Islet of Langerhans (tissue), 1 donor: ENCODE results near the gene ITCH.
"Not testable (repeated sequence)": the region's sequence is repeated elsewhere in the genome, so short reads cannot be mapped to it uniquely, and the experiment has no call there.

Experiments
- FAIRE-seq: peaks from one replicate; lab custom pipeline; 2011; peaks lifted over from hg19 to GRCh38; lab: Jason Lieb, UNC

Gene ITCH

GRCh38 chr20:34420975-34421374 lies 57.9 kb downstream of the ITCH start:
- FAIRE-seq, result no peak

- FAIRE-seq, result no peak
Observed at GRCh38 chr20:34421766-34422466, 58.8 kb downstream of the ITCH start.

- not testable (repeated sequence) for FAIRE-seq
Observed at GRCh38 chr20:34425032-34425690, 62.1 kb downstream of the ITCH start.

GRCh38 chr20:34426026-34426425 lies 63.0 kb downstream of the ITCH start:
- FAIRE-seq, result no peak

- FAIRE-seq, result no peak
Observed at GRCh38 chr20:34427331-34427730, 64.3 kb downstream of the ITCH start.

- no peak for FAIRE-seq
Observed at GRCh38 chr20:34427784-34428183, 64.7 kb downstream of the ITCH start.

GRCh38 chr20:34431168-34431567 lies 68.1 kb downstream of the ITCH start:
- FAIRE-seq, result no peak

GRCh38 chr20:34432663-34433062 lies 69.6 kb downstream of the ITCH start:
- FAIRE-seq, result not testable (repeated sequence)

- no peak for FAIRE-seq
Observed at GRCh38 chr20:34433391-34433790, 70.3 kb downstream of the ITCH start.

GRCh38 chr20:34435589-34435988 lies 72.5 kb downstream of the ITCH start:
- no peak for FAIRE-seq

GRCh38 chr20:34437330-34437986 lies 74.4 kb downstream of the ITCH start:
- no peak for FAIRE-seq

- no peak for FAIRE-seq
Observed at GRCh38 chr20:34439168-34439567, 76.1 kb downstream of the ITCH start.

- FAIRE-seq, result not testable (repeated sequence)
Observed at GRCh38 chr20:34441423-34441822, 78.3 kb downstream of the ITCH start.

- no peak for FAIRE-seq
Observed at GRCh38 chr20:34443546-34443945, 80.5 kb downstream of the ITCH start.

GRCh38 chr20:34445177-34446065 lies 82.3 kb downstream of the ITCH start:
- FAIRE-seq, result peak; percentile 71

- FAIRE-seq, result no peak
Observed at GRCh38 chr20:34448517-34448916, 85.4 kb downstream of the ITCH start.

- FAIRE-seq, result no peak
Observed at GRCh38 chr20:34449674-34450592, 86.9 kb downstream of the ITCH start.

- FAIRE-seq, result no peak
Observed at GRCh38 chr20:34452281-34452982, 89.4 kb downstream of the ITCH start.

- no peak for FAIRE-seq
Observed at GRCh38 chr20:34458631-34459030, 95.6 kb downstream of the ITCH start.

- no peak for FAIRE-seq
Observed at GRCh38 chr20:34459209-34459897, 96.3 kb downstream of the ITCH start.
